Measurements from ENCODE around the gene FTCD.

Gene FTCD

DNA sequence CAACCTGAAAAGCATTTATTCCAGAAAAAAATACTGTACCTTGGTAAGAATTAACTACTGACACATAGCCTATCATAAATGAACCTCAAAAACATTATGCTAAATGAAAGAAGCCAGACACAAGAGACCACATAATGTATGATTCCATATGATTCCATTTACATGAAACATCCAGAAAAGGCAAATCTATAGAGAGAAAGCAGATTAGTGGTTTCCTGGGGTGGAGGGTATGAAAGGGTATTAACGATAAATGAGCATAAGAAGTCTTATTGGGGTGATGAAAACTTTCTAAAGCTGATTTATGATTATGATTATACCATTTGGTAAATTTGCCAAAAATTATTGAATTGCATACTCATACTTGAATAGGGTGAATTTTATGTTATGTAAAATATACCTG, 67.7 kb downstream of the FTCD start:
- no peaks in the 10 kb centered on the region for H3K9me3 ChIP-seq (ENCODE audit: severe bottlenecking)
- no peak overlapping the region for H3K4me3 ChIP-seq (ENCODE audit: severe bottlenecking)
- no peak for ATAC-seq (ENCODE audit: low read depth)
- no peaks in the 10 kb centered on the region for H3K36me3 ChIP-seq (ENCODE audit: low read depth)
- no peak for DNase-seq (ENCODE audit: low spot score)
- TF ChIP-seq, protein P1, sequence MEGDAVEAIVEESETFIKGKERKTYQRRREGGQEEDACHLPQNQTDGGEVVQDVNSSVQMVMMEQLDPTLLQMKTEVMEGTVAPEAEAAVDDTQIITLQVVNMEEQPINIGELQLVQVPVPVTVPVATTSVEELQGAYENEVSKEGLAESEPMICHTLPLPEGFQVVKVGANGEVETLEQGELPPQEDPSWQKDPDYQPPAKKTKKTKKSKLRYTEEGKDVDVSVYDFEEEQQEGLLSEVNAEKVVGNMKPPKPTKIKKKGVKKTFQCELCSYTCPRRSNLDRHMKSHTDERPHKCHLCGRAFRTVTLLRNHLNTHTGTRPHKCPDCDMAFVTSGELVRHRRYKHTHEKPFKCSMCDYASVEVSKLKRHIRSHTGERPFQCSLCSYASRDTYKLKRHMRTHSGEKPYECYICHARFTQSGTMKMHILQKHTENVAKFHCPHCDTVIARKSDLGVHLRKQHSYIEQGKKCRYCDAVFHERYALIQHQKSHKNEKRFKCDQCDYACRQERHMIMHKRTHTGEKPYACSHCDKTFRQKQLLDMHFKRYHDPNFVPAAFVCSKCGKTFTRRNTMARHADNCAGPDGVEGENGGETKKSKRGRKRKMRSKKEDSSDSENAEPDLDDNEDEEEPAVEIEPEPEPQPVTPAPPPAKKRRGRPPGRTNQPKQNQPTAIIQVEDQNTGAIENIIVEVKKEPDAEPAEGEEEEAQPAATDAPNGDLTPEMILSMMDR (IDR thresholded peaks at IDR 0.05; ENCODE audit: poor library complexity, severe bottlenecking) = no peak
- H3K4me1 ChIP-seq (ENCODE audit: insufficient read depth, poor library complexity, severe bottlenecking) = no peaks in the 10 kb centered on the region
- no peak overlapping the region for H3K27ac ChIP-seq (ENCODE audit: poor library complexity, severe bottlenecking)
- H3K27me3 ChIP-seq (ENCODE audit: insufficient read depth, poor library complexity, severe bottlenecking) = no peaks in the 10 kb centered on the region

Data from RWPE2 (cell line).